A549 (cell line): Measurements from ENCODE around the gene ZNF576.

Experiments used
- CTCF ChIP-seq: fragments of >200 bp; sonication (Bioruptor Twin); formaldehyde crosslinking; IDR thresholded peaks from 3 replicates; pipeline ENCODE4 v1.5.1; 2016
- FOSL2 ChIP-seq, 2 experiments: fragments of 450-650 bp in 1 of 2; fragments of >200 bp in 1 of 2; sonication (Bioruptor Twin) in 1 of 2; formaldehyde crosslinking; IDR thresholded peaks; 2 replicates each; pipeline versions ENCODE4 v1.5.0 to v1.6.1; 2016 to 2020; ENCODE audit warnings: mild to moderate bottlenecking in 1 of 2, moderate library complexity in 1 of 2

GRCh38 chr19:43554317-43554895 is 42.0 kb upstream of the ZNF576 start:
- TF ChIP-seq CTCF: no peak
- TF ChIP-seq FOSL2 (IDR thresholded peaks at IDR 0.05): no peak
- no peak for TF ChIP-seq FOSL2 (CRISPR knock-in tag; IDR thresholded peaks at IDR 0.05)
